ENCODE results near the gene CATSPER4.

- TF ChIP-seq, protein P1, sequence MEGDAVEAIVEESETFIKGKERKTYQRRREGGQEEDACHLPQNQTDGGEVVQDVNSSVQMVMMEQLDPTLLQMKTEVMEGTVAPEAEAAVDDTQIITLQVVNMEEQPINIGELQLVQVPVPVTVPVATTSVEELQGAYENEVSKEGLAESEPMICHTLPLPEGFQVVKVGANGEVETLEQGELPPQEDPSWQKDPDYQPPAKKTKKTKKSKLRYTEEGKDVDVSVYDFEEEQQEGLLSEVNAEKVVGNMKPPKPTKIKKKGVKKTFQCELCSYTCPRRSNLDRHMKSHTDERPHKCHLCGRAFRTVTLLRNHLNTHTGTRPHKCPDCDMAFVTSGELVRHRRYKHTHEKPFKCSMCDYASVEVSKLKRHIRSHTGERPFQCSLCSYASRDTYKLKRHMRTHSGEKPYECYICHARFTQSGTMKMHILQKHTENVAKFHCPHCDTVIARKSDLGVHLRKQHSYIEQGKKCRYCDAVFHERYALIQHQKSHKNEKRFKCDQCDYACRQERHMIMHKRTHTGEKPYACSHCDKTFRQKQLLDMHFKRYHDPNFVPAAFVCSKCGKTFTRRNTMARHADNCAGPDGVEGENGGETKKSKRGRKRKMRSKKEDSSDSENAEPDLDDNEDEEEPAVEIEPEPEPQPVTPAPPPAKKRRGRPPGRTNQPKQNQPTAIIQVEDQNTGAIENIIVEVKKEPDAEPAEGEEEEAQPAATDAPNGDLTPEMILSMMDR (IDR thresholded peaks at IDR 0.05) = no peak
- TF ChIP-seq EZH2 (IDR thresholded peaks at IDR 0.05; ENCODE audit: borderline replicate concordance, insufficient read depth, low read depth, low read length, poor library complexity, severe bottlenecking) = no peak
Measured at GRCh38 chr1:26215246-26215645, 24.8 kb downstream of the CATSPER4 start.

All from B cell (primary cell).